AG04449 (cell line): ENCODE measurements around the gene OR1S1.

ENCODE experiments used
- CTCF ChIA-PET: fragments of 350-600 bp; formaldehyde crosslinking; extraction: SDS; loops from one replicate; lab custom pipeline; 2021; ENCODE audit warnings: antibody characterized with exemption; lab: Yijun Ruan, JAX
- POLR2A ChIA-PET: fragments of 400-600, 350-600 bp; formaldehyde crosslinking; extraction: SDS; loops from one replicate; lab custom pipeline; 2020; ENCODE audit warnings: antibody characterized with exemption, inconsistent platforms; lab: Yijun Ruan, JAX
- DNase-seq: peaks from one replicate; pipeline ENCODE4 v3.0.0-alpha.2; 2010; ENCODE audit warnings: low read depth, low spot score
- H3K4me3 ChIP-seq: 2 replicates; pipeline ENCODE4 v1.5.1; 2011; ENCODE audit warnings: low read depth, mild to moderate bottlenecking, control low read depth, low read length
- TF ChIP-seq, protein P1 (sequence below): IDR thresholded peaks from one replicate; pipeline ENCODE4 v1.5.1; 2011; ENCODE audit warnings: mild to moderate bottlenecking, moderate library complexity, low read length, control low read depth, inconsistent platforms; ENCODE audit not compliant: insufficient read depth; ENCODE audit errors: missing control alignments

OR1S1 gene

DNA sequence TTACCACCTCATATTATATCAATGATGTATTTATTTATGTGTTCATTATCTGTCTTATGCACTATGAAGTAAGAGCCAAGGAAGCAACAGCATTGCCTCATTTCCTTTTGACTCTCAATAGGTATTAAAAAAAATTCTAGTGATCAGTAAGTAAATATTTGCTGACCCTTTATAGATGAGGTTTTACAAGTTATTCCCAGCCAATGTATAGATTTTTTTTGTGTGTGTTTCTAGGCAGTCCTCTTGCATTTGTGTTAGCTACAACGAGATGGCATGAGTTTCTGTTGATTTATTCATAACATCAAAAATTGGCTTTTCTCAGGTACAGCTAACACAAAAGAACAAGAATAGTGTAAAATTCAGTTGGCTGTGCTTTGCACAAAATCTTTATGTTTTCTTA is 13.2 kb upstream of the OR1S1 start:
- H3K4me3 ChIP-seq = no peak overlapping the region
- ChIA-PET CTCF (no interaction called here), POLR2A (no interaction called here)
- no peak for DNase-seq
- TF ChIP-seq, protein P1, sequence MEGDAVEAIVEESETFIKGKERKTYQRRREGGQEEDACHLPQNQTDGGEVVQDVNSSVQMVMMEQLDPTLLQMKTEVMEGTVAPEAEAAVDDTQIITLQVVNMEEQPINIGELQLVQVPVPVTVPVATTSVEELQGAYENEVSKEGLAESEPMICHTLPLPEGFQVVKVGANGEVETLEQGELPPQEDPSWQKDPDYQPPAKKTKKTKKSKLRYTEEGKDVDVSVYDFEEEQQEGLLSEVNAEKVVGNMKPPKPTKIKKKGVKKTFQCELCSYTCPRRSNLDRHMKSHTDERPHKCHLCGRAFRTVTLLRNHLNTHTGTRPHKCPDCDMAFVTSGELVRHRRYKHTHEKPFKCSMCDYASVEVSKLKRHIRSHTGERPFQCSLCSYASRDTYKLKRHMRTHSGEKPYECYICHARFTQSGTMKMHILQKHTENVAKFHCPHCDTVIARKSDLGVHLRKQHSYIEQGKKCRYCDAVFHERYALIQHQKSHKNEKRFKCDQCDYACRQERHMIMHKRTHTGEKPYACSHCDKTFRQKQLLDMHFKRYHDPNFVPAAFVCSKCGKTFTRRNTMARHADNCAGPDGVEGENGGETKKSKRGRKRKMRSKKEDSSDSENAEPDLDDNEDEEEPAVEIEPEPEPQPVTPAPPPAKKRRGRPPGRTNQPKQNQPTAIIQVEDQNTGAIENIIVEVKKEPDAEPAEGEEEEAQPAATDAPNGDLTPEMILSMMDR = no peak

DNA sequence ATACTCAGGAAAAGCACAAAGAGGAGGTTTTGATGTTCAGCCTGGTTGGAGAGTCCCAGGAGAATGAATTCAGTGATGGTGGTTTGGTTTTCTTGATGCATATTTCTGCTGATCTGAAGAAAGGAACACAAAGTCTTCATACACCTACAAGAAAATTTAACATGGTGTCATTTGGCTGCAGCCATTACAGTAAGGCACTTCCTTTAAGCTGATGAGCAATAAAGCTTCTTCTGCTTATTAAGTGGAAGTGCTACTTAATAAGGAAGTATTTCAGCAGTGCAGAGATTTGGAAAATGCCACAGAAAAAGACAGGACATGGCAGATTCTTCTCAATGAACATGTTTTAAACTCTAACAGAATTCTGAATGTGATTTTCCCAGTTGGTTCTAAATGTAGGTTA is 8.5 kb upstream of the OR1S1 start, which contains the start of gene OR1S2:
Gene OR1S2 (minus strand): TSS at position 101 of the 400 bp plus-strand sequence. CDS start 0 bp downstream, at position 101.
- POLR2A ChIA-PET = no interaction called here
- no peak for DNase-seq

DNA sequence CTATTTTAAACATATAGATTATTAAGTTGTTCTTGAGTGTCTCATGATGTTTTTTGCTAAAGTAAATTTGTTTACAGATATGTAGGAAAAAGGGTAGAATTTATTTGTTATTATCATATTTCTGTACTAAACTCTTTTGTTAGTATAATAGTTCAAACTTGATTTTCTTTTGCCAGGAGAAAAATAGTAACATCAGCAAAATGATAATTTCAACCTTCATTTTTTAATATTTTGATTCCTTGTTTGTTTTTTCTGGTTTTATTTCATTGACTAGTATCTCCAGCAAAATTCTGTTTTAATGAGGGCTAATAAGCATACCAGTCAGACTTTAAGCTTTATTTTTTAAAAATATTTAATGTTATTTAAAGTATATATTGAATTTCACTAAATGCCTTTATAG is 4.0 kb downstream of the OR1S1 start:
- ChIA-PET POLR2A (no interaction called here), CTCF (no interaction called here)
- no peak for DNase-seq
- TF ChIP-seq, protein P1 = no peak
- no peak overlapping the region for H3K4me3 ChIP-seq

More for the DNA sequence above, 8.5 kb upstream of the OR1S1 start, which contains the start of gene OR1S2:
- TF ChIP-seq, protein P1 = no peak
- H3K4me3 ChIP-seq = no peak within 1 kb of the TSS
- CTCF ChIA-PET = no interaction called here

- TF ChIP-seq, protein P1 = no peak
- ChIA-PET CTCF (no interaction called here), POLR2A (no interaction called here)
- no peak overlapping the region for H3K4me3 ChIP-seq
- no peak for DNase-seq
These were observed 10.2 kb downstream of the OR1S1 start for GRCh38 chr11:58222721-58223120.

DNA sequence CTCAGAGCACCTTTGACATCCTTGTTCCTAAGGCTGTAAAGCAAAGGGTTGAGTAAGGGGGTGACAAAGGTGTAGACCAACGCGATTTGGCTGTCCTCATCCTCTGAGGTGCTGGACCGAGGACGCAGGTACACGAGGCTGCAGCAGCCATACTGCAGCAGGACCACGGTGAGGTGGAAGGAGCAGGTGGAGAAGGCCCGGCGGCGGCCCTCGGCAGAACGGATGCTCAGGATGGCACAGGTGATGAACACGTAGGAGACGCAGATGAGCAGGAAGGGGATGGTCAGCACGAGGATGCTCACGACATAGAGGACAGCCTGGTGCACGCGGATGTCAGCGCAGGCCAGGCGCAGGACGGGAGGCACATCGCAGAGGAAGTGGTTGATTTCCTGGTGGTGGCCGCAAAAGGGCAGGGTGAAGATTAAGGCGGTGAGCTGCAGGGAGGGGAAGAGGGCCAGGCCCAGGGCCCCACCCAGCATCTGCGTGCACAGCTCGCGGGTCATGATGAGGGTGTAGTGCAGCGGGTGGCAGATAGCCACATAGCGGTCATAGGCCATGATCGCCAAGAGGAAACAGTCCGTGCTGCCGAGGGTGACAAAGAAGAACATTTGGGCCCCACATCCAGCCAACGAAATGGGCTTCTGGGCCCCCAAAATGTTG is 15.6 kb downstream of the OR1S1 start:
- no peak overlapping the region for H3K4me3 ChIP-seq
- POLR2A ChIA-PET = no interaction called here
- no peak for DNase-seq
- TF ChIP-seq, protein P1 = no peak
- CTCF ChIA-PET = no interaction called here

DNA sequence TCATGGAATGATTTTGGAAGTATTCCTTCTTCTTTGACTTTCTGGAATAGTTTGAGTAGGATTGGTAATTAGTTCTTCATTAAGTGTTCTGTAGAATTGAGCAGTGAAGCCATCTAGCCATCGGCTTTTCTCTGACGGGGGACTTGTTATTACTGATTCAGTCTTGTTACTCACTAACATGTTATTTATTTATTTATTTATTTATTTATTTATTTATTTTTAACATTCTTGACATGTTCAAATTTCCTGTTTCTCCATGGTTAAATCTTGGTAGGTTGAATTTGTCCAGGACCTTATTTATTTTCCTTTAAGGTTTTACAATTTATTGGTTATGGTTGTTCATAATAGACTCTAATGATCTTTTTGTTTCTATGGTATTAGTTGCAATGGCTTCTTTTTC is 31.4 kb downstream of the OR1S1 start:
- no peak for DNase-seq
- POLR2A ChIA-PET = no interaction called here
- TF ChIP-seq, protein P1 = no peak
- CTCF ChIA-PET = no interaction called here
- H3K4me3 ChIP-seq = no peak overlapping the region
